Tibial nerve (tissue), 4 donors: Measurements from ENCODE around the gene NCAM2. TPM values are rescaled to one million over a fixed set of nuclear protein-coding genes. Genes with fewer than 3 reads are reported as not detected.
A peak's percentile ranks its signal among the peaks of the same experiment; 100 is the strongest.

ENCODE experiments used
- DNase-seq, 2 donors: peaks; one replicate each; pipeline ENCODE4 v3.0.0-alpha.2; 2019; ENCODE audit warnings: low spot score in 2 of 2
- H3K27ac ChIP-seq, 4 donors: fragments of 200-600 bp; sonication (generic) in 3 of 4; one replicate each; pipeline ENCODE4 v1.5.1; 2017 to 2019; ENCODE audit warnings: mild to moderate bottlenecking in 1 of 4
- H3K27me3 ChIP-seq, 2 donors: fragments of 200-600 bp; sonication (generic) in 1 of 2; one replicate each; pipeline versions ENCODE4 v1.5.1 to v1.6.0; 2017 to 2019
- H3K36me3 ChIP-seq, 3 donors: fragments of 200-600 bp; sonication (generic); one replicate each; pipeline ENCODE4 v1.5.1; 2018 to 2019
- H3K4me1 ChIP-seq, 4 donors: fragments of 200-600 bp; sonication (generic) in 3 of 4; one replicate each; pipeline ENCODE4 v1.5.1; 2017 to 2019
- H3K4me3 ChIP-seq, 4 donors: fragments of 200-600 bp; sonication (generic) in 3 of 4; one replicate each; pipeline ENCODE4 v1.5.1; 2017 to 2019; ENCODE audit warnings: mild to moderate bottlenecking in 1 of 4, moderate library complexity in 1 of 4
- H3K9me3 ChIP-seq, 4 donors: fragments of 200-600 bp; sonication (generic) in 3 of 4; one replicate each; pipeline ENCODE4 v1.5.1; 2017 to 2019
- CTCF ChIP-seq, 5 experiments: fragments of 200-600 bp in 3 of 5; fragments of 450-650 bp in 2 of 5; sonication (generic) in 3 of 5; IDR thresholded peaks; one replicate each; pipeline ENCODE4 v1.5.1; 2016 to 2019; ENCODE audit warnings: antibody characterized with exemption in 5 of 5, mild to moderate bottlenecking in 3 of 5, moderate library complexity in 2 of 5
- EP300 ChIP-seq, 2 donors: sonication (generic); formaldehyde crosslinking; IDR thresholded peaks; one replicate each; pipeline ENCODE4 v1.6.1; 2017; ENCODE audit warnings: antibody characterized with exemption in 2 of 2, mild to moderate bottlenecking in 1 of 2
- POLR2A ChIP-seq, 2 donors: fragments of 450-650 bp; IDR thresholded peaks; one replicate each; pipeline ENCODE4 v1.6.1; 2017; ENCODE audit warnings: antibody characterized with exemption in 2 of 2, mild to moderate bottlenecking in 2 of 2, moderate library complexity in 2 of 2
- WGBS, 2 donors: methylation state at CpG; one replicate each; pipeline ENCODE4 v1.1.5; 2018; 5-methylcytosine and 5-hydroxymethylcytosine counted together
- total RNA-seq, 4 donors: library from RNA; depleted of rRNA; stranded (reverse); fragments of >200 nt; gene quantifications; one replicate each; pipeline ENCODE4 v1.1.0, GENCODE V29; 2016

The NCAM2 gene
- total RNA-seq, 4 donors from 2014 or later = 15.1 to 29.7 (median 23.9) TPM

GRCh38 chr21:21341041-21341440, 342.8 kb downstream of the NCAM2 start:
- TF ChIP-seq EP300 (IDR thresholded peaks at IDR 0.05) = no peak
- peaks cover 0 to 27% (median 6%) of the 10 kb centered on the region in 4 donors for H3K9me3 ChIP-seq
- no peak overlapping the region for H3K4me3 ChIP-seq
- H3K4me1 ChIP-seq = no peaks in the 10 kb centered on the region
- no peaks in the 10 kb centered on the region for H3K27me3 ChIP-seq
- H3K27ac ChIP-seq = no peak overlapping the region
- 92 to 97% methylated on average over 2 of the region's 2 CpGs for WGBS, 2 donors
- peaks cover 0 to 19% (median 0%) of the 10 kb centered on the region in 3 donors for H3K36me3 ChIP-seq
- no peak for DNase-seq

DNA sequence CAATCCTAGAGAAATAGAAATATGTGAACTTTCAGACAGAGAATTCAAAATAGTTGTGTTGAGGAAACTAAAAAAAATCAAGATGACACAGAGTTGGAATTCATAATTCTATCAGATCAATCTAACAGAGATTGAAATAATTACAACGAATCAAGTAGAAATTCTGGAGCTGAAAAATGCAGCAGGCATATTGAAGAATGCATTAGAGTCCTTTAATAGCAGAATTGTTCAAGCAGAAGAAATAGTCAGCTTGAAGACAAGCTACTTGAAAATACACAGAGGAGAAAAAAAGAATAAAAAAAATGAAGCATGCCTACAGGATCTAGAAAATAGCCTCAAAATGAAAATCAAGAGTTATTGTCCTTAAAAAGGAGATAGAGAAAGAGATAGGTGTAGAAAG, 347.1 kb downstream of the NCAM2 start:
- no peaks in the 10 kb centered on the region for H3K27me3 ChIP-seq
- H3K36me3 ChIP-seq = peaks cover 0 to 19% (median 0%) of the 10 kb centered on the region in 3 donors
- 87 to 97% methylated on average over 1 of the region's 1 CpG for WGBS, 2 donors
- TF ChIP-seq POLR2A (IDR thresholded peaks at IDR 0.05) = no peak
- no peak for TF ChIP-seq EP300 (IDR thresholded peaks at IDR 0.05)
- no peak for TF ChIP-seq CTCF (IDR thresholded peaks at IDR 0.05)
- DNase-seq = no peak
- H3K27ac ChIP-seq = no peak overlapping the region
- no peaks in the 10 kb centered on the region for H3K4me1 ChIP-seq
- H3K9me3 ChIP-seq = peaks cover 0 to 38% (median 9%) of the 10 kb centered on the region in 4 donors
- H3K4me3 ChIP-seq = no peak overlapping the region

GRCh38 chr21:21345872-21346271, 347.7 kb downstream of the NCAM2 start:
- H3K27me3 ChIP-seq = no peaks in the 10 kb centered on the region
- no peak overlapping the region for H3K4me3 ChIP-seq
- H3K4me1 ChIP-seq = no peaks in the 10 kb centered on the region
- H3K9me3 ChIP-seq = peaks cover 0 to 38% (median 9%) of the 10 kb centered on the region in 4 donors
- H3K27ac ChIP-seq = no peak overlapping the region
- TF ChIP-seq CTCF (IDR thresholded peaks at IDR 0.05) = no peak
- peaks cover 0 to 19% (median 0%) of the 10 kb centered on the region in 3 donors for H3K36me3 ChIP-seq
- DNase-seq = no peak

- Histone ChIP-seq H3K27me3 (no peaks in the 10 kb centered on the region), H3K27ac (peak overlapping the region; percentile 35 to 92 (median 72)), H3K4me3 (no peak overlapping the region), H3K36me3 (no peaks in the 10 kb centered on the region), H3K4me1 (peaks cover 0 to 17% (median 6%) of the 10 kb centered on the region in 4 donors), H3K9me3 (peaks cover 0 to 6% (median 2%) of the 10 kb centered on the region in 4 donors)
- no peak for TF ChIP-seq CTCF (IDR thresholded peaks at IDR 0.05)
- no peak for TF ChIP-seq EP300 (IDR thresholded peaks at IDR 0.05)
- TF ChIP-seq POLR2A (IDR thresholded peaks at IDR 0.05) = no peak
- DNase-seq = no peak
These were observed 368.1 kb downstream of the NCAM2 start for GRCh38 chr21:21366277-21366676.

- H3K4me3 ChIP-seq = no peak overlapping the region
- H3K27me3 ChIP-seq = no peaks in the 10 kb centered on the region
- H3K36me3 ChIP-seq = no peaks in the 10 kb centered on the region
- TF ChIP-seq POLR2A (IDR thresholded peaks at IDR 0.05) = no peak
- no peak for TF ChIP-seq CTCF (IDR thresholded peaks at IDR 0.05)
- TF ChIP-seq EP300 (IDR thresholded peaks at IDR 0.05) = no peak
- H3K4me1 ChIP-seq = peaks cover 0 to 17% (median 6%) of the 10 kb centered on the region in 4 donors
- DNase-seq = no peak
- peaks cover 0 to 6% (median 2%) of the 10 kb centered on the region in 4 donors for H3K9me3 ChIP-seq
- peak overlapping the region in 2 of 4 donors; percentile 53 to 79 for H3K27ac ChIP-seq
These were observed 369.4 kb downstream of the NCAM2 start for GRCh38 chr21:21367583-21367982.

GRCh38 chr21:21373969-21374368, 375.8 kb downstream of the NCAM2 start:
- H3K4me3 ChIP-seq = no peak overlapping the region
- no peaks in the 10 kb centered on the region for H3K4me1 ChIP-seq
- no peaks in the 10 kb centered on the region for H3K36me3 ChIP-seq
- H3K9me3 ChIP-seq = no peaks in the 10 kb centered on the region
- DNase-seq = no peak
- no peaks in the 10 kb centered on the region for H3K27me3 ChIP-seq
- 70 to 73% methylated on average over 1 of the region's 1 CpG for WGBS, 2 donors
- peak overlapping the region in 1 of 4 donors; percentile 33 for H3K27ac ChIP-seq
- TF ChIP-seq EP300 (IDR thresholded peaks at IDR 0.05) = no peak
- no peak for TF ChIP-seq POLR2A (IDR thresholded peaks at IDR 0.05)
- TF ChIP-seq CTCF (IDR thresholded peaks at IDR 0.05) = peak; percentile 16 to 38 (median 26)
